Measurements from ENCODE around the gene MTARC2.

- TF ChIP-seq EZH2phosphoT487 (IDR thresholded peaks at IDR 0.05; ENCODE audit: insufficient read depth, low read depth) (no peak), EZH2 (IDR thresholded peaks at IDR 0.05; ENCODE audit: insufficient read depth, poor library complexity, severe bottlenecking) (no peak)
These were observed 78.6 kb downstream of the MTARC2 start for GRCh38 chr1:220826729-220827128.

Measured in GM23248 (cell line).